Ascending aorta (tissue), 2 donors: ENCODE measurements around the gene ZSWIM3. TPM values are rescaled to one million over a fixed set of nuclear protein-coding genes. Genes with fewer than 3 reads are reported as not detected.

Experiments used
- DNase-seq, 2 donors: peaks; one replicate each; pipeline ENCODE4 v3.0.0-alpha.2; 2019; ENCODE audit warnings: low spot score in 2 of 2
- H3K27ac ChIP-seq, 2 donors: fragments of 200-600 bp; sonication (generic); one replicate each; pipeline ENCODE4 v1.5.1; 2016 to 2017; ENCODE audit warnings: mild to moderate bottlenecking in 1 of 2
- H3K27me3 ChIP-seq: fragments of 200-600 bp; sonication (generic); one replicate; pipeline ENCODE4 v1.5.1; 2017
- H3K36me3 ChIP-seq, 2 donors: fragments of 200-600 bp; sonication (generic); one replicate each; pipeline ENCODE4 v1.5.1; 2016
- H3K4me1 ChIP-seq, 2 donors: fragments of 200-600 bp; sonication (generic); one replicate each; pipeline ENCODE4 v1.5.1; 2016 to 2017; ENCODE audit warnings: mild to moderate bottlenecking in 1 of 2
- H3K4me3 ChIP-seq, 2 donors: fragments of 200-600 bp; sonication (generic); one replicate each; pipeline ENCODE4 v1.5.1; 2016 to 2017; ENCODE audit warnings: mild to moderate bottlenecking in 1 of 2
- H3K9me3 ChIP-seq, 2 donors: fragments of 200-600 bp; sonication (generic); one replicate each; pipeline ENCODE4 v1.5.1; 2016
- CTCF ChIP-seq, 3 experiments: fragments of 200-600 bp in 2 of 3; fragments of 450-650 bp in 1 of 3; sonication (generic) in 2 of 3; IDR thresholded peaks; one replicate each; pipeline ENCODE4 v1.5.1; 2016 to 2019; ENCODE audit warnings: antibody characterized with exemption in 3 of 3, mild to moderate bottlenecking in 1 of 3, moderate library complexity in 1 of 3
- intact Hi-C: fragments of 100-400 bp; cut with DNase I; formaldehyde crosslinking; loops from one replicate; pipeline ENCODE4 v1.15.1; 2023
- total RNA-seq: library from RNA; depleted of rRNA; stranded (reverse); fragments of >200 nt; gene quantifications from one replicate; pipeline ENCODE4 v1.1.0, GENCODE V29; 2016

ZSWIM3 gene
- total RNA-seq, 1 donor from 2014 or later = 6.8 TPM

GRCh38 chr20:45888681-45889080, 31.3 kb downstream of the ZSWIM3 start:
- no peak for TF ChIP-seq CTCF (IDR thresholded peaks at IDR 0.05)
- Histone ChIP-seq H3K4me1 (peaks cover 8 to 12% of the 10 kb centered on the region in 2 donors), H3K4me3 (no peak overlapping the region), H3K9me3 (no peaks in the 10 kb centered on the region), H3K27ac (no peak overlapping the region), H3K27me3 (no peaks in the 10 kb centered on the region), H3K36me3 (peaks cover 1 to 38% of the 10 kb centered on the region in 2 donors)
- intact Hi-C loops = no loop called here
- DNase-seq = no peak

- Histone ChIP-seq H3K4me1 (peaks cover 8 to 12% of the 10 kb centered on the region in 2 donors), H3K4me3 (peak overlapping the region; percentile 71 to 87), H3K9me3 (no peaks in the 10 kb centered on the region), H3K36me3 (peaks cover 12 to 38% of the 10 kb centered on the region in 2 donors), H3K27me3 (no peaks in the 10 kb centered on the region), H3K27ac (peak overlapping the region; percentile 68 to 71)
- TF ChIP-seq CTCF (IDR thresholded peaks at IDR 0.05) = peak; percentile 35 to 76 (median 55)
- DNase-seq = peak in 1 of 2 donors; percentile 89
- intact Hi-C loops = loop anchor here (2.0 kb wide), 2 partner anchors 34 to 56 kb away; partner anchors contain the start of genes ACOT8 and ZSWIM3
These were observed 32.9 kb downstream of the ZSWIM3 start for GRCh38 chr20:45890077-45890984.

GRCh38 chr20:45890985-45891983, 33.9 kb downstream of the ZSWIM3 start, which contains the start of the genes CTSA and NEURL2:
TSS of gene CTSA (plus strand) at chr20:45891335. CDS start at chr20:45891569, 234 bp downstream.
TSS of gene NEURL2 (minus strand) at chr20:45891208. CDS start at chr20:45890991, 217 bp downstream.
- no peaks in the 10 kb centered on the region for H3K9me3 ChIP-seq
- intact Hi-C loops = loop anchor here (1.0 to 2.0 kb wide), 6 partner anchors 19 to 92 kb away; partner anchors contain the start of genes ACOT8, PCIF1 and ZSWIM3

GRCh38 chr20:45892049-45892825, 34.8 kb downstream of the ZSWIM3 start:
- intact Hi-C loops = no loop called here
- H3K4me1 ChIP-seq = peaks cover 8 to 12% of the 10 kb centered on the region in 2 donors
- no peak for TF ChIP-seq CTCF (IDR thresholded peaks at IDR 0.05)

More at GRCh38 chr20:45890985-45891983, 33.9 kb downstream of the ZSWIM3 start, which contains the start of the genes CTSA and NEURL2:
- Histone ChIP-seq H3K4me1 (peaks cover 8 to 12% of the 10 kb centered on the region in 2 donors), H3K36me3 (peaks cover 20 to 40% of the 10 kb centered on the region in 2 donors), H3K4me3 (peak within 1 kb of the TSS; percentile 71 to 87), H3K27ac (peak within 1 kb of the TSS; percentile 68 to 71), H3K27me3 (no peaks in the 10 kb centered on the region)
- TF ChIP-seq CTCF (IDR thresholded peaks at IDR 0.05) = no peak
- peak; percentile 76 to 96 for DNase-seq

More at GRCh38 chr20:45892049-45892825, 34.8 kb downstream of the ZSWIM3 start:
- Histone ChIP-seq H3K36me3 (peaks cover 27 to 40% of the 10 kb centered on the region in 2 donors), H3K27me3 (no peaks in the 10 kb centered on the region), H3K9me3 (no peaks in the 10 kb centered on the region), H3K4me3 (peak overlapping the region; percentile 71 to 87), H3K27ac (peak overlapping the region in 1 of 2 donors; percentile 71)
- DNase-seq = no peak
